Measurements from ENCODE around the gene HSPG2. TPM values are rescaled to one million over a fixed set of nuclear protein-coding genes. Genes with fewer than 3 reads are reported as not detected.
"Not testable (repeated sequence)": the region's sequence is repeated elsewhere in the genome, so short reads cannot be mapped to it uniquely, and the experiment has no call there.

The HSPG2 gene
- total RNA-seq, 1 experiment from 2014 or later, result 106 TPM

DNA sequence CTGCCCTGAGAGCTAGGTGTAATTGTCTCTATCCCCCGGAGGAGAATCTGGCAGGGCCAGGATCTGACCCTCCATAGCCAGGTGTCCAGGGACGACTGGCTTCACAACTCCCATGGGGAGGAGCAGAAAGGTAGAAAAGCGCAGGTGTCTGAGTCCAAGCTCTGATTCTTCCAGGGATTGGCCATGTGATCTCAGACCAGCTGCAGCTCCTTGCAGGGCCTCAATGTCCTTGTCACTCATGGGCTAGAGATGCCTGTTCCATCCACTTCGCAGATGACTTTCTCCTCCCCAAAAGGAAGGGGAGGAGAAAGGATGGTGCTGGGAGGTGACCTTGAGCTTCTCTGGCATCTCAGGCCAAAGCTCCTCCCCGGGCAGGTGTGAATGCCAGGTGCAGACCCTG, 22.7 kb downstream of the HSPG2 start:
- DNase-seq (ENCODE audit: low read depth), result no peak

DNA sequence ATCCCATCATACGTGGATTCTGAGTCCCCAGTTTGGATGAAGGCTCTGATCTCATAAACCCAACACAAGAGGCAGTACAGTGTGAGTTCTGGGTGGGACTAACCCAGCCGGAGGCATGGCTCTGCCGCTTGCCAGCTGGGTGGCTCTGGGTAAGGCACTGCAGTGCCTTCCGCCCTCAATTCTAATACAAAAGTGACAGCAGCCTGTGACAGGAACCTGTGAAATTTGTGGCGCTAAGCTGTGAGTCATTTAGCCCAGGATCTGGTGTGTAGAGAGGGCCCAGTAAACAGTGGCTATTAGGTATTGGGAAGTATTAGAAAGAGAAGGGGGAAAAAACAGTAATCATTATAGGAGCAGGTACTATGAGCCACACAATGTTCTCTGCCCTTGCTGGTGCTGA, 23.3 kb downstream of the HSPG2 start:
- DNase-seq (ENCODE audit: low read depth), result no peak

DNA sequence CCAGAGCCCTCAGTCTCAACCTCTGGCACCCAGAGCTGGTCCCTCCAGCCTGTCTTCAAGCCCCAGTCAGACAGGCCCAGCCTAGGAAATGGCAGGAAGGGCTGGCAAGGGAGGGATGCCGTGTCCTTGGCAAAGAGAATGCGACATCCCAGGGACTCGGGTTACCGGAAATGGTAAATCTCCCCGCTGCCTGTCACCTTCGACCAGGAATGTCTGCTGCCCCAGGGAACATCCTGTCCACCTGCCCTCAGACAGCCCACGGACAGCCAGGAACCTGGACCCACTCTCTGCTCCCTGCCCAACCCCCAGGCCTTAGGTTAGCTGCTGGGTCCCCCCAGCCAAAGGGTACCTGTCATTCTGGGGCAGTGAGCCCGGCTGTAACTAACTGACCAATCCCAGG, 23.9 kb downstream of the HSPG2 start:
- no peak for DNase-seq (ENCODE audit: low read depth)

DNA sequence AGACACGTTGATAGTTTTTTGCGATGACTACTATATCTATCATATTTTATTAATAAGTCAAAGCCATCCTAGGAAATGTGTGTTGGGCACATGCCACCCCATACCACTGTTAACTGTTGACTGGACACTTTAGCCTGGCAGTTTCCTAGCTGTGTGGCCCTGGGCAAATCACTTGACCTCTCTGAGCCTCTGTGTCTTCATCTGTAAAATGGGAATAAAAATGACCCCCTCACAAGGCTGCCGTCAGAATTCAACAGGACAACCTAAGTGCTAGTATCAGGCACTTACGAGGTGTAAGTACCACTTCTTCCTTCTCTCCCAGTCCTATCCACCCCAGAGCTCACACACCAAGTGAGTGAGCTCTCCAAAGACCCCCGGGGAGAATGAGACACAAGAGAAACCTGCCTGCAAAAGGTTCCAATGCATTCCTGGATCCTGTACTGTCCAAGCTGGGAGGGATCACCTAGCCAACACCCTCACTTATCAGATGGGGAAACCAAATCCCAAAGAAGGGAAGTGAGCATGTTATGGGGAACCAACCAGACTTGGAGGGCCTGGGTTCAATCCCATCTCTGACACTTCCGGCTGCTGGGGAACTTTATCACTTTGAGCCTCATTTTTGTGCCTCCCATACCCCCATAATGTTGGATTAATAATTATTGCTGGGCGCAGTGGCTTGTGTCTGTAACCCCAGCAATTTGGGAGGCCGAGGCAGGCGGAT, 24.9 kb downstream of the HSPG2 start:
- no peak for DNase-seq (ENCODE audit: low read depth)

DNA sequence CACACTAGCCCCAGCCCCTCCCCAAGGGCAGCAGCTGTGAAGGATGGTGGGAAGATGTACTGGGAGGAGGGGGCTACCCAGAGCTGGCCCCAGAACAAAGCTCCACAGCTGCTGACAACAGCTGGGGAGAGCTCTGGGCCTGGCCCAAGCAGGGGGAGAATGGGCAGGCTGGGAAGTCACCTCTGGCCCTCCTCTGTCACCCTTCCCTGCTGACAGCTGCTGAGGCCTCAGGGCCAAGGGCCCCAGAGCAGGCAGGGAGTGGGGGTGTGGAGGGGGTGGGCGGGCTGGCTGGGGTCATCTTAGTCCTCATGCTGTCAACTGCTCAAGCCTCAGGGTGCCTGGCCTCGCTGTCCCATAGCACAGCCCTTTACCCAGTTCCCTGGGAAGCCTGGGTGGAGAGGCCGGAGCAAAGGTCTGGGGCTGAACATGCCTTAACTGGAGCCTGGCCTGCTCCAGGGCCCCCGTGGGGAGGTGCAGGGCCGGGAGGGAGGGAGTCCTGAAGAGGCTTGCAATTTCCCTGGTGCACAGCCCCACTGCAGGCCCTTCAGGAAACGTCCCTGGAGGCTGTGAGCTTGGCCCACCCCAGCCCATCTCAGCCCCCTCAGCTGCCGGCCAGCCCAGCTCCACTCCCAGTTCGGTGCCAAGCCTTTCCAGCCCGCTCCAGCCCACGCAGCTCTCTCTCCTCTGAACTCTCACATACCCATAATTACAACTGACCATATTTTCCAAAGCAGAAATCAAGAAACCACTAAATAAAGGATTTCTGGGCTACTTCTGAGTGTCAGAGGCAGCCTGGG, 25.7 kb downstream of the HSPG2 start:
- DNase-seq (ENCODE audit: low read depth), result peak; percentile 89

DNA sequence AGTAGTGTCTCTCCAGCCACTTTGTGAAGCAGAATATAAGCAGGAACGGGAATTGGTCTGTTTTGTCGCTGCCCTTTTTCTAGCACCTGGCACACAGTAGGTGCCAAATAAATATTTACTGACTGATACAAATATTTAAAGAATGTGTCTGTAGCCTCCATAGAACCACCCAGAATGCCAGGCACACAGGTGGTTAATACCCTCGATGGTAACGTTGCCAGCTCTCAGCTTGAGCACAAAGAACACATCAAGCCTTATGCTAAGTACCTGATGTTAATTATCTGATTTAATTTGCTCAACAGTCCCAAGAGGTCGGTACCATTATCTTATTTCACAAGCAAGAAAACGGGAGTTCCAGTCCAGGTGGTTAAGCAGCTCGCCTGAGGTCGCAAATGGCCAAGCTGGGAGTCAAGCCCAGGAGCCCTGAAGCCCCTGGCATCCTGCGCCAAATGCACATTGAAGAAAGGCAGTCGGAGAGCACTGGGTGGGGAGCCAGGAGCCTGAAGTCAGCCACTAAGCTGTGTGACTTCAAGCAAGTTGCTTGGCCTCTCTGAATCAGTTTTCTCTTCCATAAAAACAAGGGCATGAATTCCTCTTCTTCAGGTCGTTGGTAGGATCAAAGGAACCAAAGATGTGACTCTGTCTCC, 26.4 kb downstream of the HSPG2 start:
- no peak for DNase-seq (ENCODE audit: low read depth)

DNA sequence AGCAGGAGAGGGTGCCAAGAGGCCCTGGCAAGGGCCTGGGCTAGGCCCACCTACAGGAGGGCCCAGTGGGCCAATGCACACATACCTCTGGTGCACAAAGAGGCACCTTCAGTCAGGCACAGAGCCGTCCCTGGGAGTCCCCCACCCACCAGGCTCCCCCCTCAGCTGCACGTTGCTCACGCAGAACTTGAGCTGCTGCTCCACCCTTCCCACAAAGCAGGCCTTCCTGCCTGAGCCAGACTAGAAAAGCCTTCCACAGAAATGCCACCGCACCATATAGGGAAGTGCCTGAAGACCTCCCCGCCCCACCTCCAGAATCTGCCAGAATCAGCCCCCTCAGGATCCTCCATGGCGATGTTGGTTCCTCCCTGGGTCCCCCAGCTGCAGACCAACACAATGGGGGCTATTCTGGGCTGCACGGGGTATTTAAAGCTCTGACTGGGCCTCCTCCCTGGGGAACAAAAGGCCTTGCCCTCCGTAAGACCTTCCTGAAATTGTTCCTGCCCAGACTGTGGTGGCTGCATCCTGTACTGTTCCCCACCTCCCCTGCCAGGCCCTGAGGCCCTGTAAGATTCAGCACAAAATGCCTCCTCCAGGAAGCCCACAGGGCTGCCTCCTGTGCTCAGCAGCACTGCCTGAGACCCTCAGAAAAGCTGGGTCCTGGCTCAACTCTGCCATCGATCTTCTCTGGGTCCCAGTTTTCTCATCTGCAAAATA, 27.2 kb downstream of the HSPG2 start:
- DNase-seq (ENCODE audit: low read depth), result peak; percentile 81

DNA sequence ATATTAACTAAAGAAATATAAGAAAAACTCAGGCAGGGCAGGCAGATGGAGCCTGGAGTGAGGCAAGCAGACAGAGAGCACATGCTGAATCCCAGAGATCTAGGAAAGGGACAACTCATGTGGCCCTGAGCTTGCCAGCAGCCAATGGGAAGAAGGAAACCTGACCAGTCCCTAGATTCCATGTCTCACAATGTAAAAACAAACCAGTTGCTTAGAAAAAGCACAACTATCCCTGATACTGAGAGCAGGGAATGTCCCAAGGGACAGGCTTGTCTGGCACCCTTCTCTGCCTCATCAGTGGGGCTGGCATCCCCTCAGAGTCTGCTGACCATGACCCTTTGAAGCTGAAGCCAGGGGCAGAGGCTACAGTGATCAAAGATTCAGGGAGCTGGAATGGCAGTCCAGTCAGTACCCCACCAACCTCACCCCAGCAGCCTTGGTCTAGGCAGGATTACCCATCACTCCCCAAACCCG, 27.8 kb downstream of the HSPG2 start:
- peak; percentile 84 for DNase-seq (ENCODE audit: low read depth)

DNA sequence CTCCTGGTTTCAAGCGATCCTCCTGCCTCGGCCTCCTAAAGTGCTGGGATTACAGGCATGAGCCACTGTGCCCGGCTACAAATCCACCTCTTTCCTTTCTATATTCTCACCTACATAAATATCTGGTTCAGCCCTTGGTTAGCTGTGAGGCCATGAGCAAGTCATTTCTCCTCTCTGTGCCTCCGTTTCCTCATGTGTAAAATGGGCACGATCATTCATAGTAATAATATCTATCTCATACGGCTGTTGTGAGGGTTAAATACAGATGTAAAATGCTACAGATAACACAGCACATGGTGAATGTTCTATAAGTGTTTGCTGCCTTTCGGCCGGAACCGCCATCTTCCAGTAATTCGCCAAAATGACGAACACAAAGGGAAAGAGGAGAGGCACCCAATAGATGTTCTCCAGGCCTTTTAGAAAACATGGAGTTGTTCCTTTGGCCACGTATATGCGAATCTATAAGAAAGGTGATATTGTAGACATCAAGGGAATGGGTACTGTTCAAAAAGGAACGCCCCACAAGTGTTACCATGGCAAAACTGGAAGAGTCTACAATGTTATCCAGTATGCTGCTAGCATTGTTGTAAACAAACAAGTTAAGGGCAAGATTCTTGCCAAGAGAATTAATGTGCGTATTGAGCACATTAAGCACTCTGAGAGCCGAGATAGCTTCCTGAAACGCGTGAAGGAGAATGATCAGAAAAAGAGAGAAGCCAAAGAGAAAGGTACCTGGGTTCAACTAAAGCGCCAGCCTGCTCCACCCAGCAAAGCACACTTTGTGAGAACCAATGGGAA, 29.2 kb downstream of the HSPG2 start:
- not testable (repeated sequence) for DNase-seq (ENCODE audit: low read depth)

DNA sequence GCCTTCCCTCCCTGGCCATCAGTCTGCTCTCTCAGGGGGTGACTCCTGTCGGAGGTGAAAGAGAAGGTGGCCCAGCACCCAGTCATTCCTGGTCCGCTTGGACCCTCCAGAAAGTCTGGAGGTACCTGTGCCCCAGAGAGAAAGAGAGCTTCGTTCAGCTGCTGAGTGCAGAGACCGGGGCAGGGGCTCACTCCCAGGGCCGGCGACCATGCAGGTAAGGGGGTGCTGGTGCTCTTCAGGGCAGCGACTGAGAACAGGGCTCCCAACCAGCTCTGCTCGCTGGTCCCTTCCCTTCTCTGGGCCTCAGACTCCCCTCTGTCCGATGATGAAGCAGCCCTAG, 30.1 kb downstream of the HSPG2 start:
- DNase-seq (ENCODE audit: low read depth), result no peak

DNA sequence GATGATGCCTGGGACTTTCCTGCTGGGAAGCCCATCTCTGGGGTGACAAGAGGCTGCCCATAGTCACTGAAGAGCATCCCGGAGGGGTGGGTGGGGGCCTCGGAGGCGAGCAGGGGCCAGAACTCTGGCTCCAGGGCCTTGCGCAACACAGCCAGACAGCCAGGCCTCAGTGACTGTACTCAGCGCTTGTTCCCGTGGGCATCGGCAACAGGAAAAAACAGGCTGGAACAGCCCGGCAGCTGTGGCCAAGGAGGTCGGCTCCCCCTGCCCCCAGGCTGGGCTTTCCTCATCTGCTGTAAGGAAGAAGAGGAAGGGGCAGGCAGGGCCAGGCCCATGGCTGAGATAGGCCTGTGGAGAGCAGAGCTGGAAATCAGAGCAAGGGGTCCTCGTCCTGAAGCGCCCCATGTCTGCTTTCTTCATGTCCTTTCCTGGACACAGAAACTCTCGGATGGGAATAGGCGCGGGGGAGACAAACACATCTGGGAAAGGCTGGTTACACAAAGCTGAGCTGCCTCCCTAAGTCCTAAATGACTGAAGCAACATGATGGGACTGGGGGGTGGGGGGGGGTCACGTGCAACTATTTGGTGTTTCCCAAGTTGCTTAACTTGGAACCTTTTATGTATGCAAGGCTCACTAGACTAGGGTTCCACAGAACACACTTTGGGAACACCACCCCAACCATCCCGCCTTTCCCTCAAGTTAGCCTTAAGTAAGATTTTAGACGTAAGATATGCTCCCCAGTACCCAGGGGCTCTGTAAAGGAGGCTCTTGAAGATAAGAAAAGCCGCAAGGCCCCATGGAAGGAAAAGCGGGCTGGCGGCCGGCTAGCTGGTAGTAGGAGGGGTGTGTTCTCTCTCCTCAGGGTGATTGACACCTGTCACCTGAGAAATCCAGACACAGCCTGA, 30.7 kb downstream of the HSPG2 start:
- peak; percentile 86 for DNase-seq (ENCODE audit: low read depth)

DNA sequence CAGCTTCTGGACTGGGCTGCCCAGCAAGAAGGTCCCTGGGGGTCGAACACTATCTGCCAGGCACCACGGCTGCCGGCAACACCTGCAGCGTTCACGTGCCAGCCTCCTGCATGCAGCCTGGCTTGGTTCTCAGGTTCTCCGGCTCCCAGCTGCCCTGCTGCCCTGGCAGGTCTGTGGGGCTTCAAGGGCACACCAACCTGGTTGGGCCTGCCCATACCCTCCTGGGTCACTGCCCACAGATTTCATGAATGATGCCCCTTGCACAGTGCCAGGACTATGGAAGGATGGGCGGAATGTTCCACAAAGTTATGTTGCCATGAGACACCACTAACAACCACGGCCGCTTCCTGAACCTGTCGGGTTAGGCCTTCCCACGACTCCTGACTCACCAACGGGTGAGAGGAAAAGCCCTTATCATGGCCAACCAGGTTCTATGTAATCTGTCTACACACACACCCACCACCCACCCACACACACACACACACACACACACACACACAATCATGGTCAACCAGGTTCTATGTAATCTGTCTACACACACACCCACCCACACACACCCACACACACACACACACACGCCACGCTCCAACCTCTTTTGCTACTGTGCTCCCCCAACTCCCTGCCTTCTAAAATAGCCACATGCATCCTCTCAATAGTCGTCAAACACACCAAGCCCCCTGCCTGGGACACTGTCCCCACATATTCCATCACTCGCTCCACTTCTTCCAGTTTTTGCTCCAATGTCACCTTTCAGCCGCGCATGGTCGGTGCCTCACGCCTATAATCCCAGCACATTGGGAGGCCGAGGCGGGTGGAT, 32.2 kb downstream of the HSPG2 start:
- peak; percentile 98 for DNase-seq (ENCODE audit: low read depth)

DNA sequence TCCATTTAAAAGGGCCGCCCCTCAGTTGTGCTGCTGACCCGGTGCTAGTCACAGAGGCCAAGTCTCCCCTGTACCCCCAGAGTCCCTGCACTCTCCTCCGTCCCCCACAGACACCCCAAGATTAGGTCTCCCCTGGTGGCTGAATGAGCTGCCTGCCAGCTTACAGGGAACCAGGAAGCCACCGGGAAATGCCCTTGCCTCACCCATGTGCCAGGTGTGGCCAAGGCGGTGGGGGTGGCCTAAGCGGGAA, 32.7 kb downstream of the HSPG2 start:
- DNase-seq (ENCODE audit: low read depth), result no peak

DNA sequence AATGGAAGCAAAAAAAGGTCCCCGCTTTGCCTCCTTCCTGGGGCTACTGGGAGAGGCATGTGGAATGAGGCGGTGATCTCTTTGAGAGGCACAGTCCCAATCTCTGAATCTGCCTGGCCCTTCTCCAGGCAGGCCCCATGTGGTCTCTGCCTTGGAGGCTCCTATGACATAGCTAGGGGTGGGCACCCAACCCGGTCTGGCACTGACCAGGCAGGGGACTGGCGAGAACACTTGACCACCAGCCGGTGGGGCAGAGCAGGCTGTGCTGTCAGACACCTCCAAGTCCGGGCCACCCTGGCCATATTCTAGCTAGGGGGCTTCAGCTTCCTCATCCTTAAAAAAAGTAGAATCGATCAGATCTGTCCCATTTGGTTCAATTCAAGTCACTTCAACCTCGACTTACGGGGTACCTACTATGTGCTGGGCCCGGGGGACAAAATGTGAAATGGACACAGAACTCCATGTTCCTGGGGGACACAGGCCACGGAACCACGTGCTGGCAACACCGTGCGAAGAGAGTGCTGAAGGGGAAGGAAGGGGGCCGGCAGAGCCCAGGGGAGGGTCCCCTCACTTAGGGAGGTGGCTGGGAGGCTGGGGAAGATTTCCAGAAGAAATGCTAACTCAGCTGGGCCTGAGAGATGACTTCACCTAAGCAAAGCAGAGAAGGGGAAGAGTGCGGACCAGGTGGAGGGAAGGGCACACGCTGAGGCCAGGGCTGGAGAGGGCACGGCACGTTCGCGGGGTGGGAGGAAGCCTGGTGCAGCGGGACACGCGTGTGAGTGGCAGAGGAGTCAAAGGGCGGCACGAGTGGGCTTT, 33.3 kb downstream of the HSPG2 start:
- DNase-seq (ENCODE audit: low read depth), result no peak

DNA sequence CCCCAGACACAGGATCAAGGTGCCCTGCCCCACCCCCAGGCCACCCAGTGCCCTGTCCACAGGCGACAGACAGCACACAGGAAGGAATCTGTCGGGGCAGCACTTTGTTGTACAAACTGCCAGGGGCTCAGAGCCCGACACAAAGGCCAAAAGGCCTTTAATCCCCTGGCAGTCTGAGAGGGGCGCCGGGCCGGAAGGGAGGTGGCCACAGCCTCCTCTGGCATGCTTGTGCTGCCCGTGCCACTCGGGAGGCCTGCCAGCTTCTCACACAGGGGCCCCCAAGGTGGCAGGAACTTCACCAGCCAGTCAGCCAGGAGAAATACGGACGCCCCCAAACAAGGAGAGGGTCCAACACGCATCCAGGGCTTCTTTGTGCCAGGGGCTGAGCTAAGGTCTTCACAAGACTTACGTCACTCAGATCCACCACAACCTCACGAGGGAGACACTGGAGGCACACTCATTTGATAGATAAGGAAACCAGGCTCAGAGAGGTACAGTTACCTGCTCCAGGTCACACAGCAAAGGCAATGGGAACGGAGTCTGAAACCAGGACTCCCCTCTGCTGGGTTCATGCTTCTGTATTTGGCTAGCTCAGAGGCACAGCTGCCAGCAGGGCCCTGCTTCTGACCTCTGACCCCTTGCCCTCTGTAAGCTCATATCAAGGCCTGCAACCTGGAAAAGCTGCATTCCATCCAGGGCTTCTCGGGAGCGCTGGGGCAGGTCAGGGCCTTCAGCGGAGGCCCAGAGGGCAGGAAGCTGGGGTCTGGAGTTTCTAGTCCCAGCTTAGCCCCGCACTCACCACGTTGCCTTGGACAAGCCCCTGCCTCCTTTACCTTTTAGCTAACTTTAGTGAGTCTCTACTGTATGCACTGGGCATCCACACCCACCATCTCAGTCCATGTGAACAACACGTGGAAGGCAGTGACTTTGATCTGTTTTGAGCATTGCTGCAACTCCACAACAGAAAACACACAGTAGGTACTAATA, 34.8 kb downstream of the HSPG2 start:
- DNase-seq (ENCODE audit: low read depth), result no peak

DNA sequence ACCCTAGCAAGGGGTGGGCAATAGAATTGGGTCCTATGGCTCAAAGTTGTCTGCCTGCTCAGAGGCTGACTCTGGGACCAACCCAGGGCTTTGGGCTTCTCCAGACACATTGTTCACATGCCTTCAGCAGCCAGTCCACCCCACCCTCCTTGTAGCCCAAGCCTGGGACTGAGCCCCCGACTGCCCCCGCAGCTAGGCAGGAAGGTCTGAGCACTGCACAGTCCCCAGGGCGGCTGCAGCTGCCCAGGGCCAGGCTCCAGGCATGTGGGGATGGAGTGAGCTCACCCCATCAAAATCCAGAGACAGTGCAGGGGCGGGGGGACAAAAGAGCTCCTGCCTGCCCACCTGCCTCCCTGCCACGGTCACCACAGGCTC, 35.6 kb downstream of the HSPG2 start:
- DNase-seq (ENCODE audit: low read depth), result peak; percentile 87

DNA sequence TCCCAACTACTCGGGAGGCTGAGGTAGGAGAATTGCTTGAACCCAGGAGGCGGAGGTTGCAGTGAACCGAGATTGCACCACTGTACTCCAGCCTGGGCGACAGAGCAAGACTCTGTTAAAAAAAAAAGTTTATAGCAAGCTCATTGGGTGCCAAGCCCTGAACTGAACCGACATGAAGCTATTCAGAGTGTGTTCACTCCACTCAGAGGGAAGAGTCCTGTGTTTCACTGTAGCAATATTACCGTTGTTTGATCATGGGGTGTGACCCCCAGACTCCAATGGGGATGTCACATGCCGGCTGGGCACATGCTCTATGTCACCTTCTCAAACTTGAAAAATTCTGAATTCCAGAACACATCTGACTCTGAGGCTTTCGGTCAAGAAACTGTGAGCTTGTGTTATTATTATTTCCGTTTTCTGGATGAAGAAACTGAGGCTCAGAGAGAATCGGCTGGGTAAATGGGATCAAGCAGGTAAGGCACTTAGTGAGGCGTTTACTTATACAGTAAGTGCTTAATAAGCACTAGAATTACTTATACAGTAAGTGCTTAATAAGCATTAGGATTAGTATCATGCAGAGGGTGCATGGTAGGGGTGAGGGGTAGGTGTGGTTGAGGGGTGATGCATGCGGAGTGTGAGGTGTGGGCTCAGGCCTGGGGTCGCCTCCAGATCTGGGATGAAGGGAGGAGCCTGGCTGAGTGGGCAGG, 36.2 kb downstream of the HSPG2 start:
- no peak for DNase-seq (ENCODE audit: low read depth)
